Measurements from ENCODE around the gene CARD11. TPM values are rescaled to one million over a fixed set of nuclear protein-coding genes. Genes with fewer than 3 reads are reported as not detected.
A peak's percentile ranks its signal among the peaks of the same experiment; 100 is the strongest.

CARD11 gene
- polyA plus RNA-seq, 1 of the 3 experiments (the other 2 are of a cell fraction): not detected

DNA sequence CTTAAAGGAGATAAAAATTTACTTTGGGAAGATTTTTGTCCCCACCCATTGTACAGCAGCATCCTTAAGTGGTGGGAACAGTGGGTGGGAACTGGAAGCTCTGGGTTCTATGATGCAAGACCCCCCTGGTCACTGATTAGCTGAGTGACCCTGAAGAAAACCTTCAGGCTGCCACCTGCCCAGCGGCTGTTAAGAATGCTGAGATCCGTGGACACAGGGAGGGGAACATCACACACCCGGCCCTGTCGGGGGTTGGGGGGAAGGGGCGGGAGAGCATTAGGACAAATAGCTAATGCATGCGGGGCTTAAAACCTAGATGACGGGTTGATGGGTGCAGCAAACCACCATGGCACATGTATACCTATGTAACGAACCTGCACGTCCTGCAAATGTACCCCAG is 14.5 kb downstream of the CARD11 start (continued):
- TF ChIP-seq, protein P1, sequence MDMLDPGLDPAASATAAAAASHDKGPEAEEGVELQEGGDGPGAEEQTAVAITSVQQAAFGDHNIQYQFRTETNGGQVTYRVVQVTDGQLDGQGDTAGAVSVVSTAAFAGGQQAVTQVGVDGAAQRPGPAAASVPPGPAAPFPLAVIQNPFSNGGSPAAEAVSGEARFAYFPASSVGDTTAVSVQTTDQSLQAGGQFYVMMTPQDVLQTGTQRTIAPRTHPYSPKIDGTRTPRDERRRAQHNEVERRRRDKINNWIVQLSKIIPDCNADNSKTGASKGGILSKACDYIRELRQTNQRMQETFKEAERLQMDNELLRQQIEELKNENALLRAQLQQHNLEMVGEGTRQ (IDR thresholded peaks at IDR 0.05; ENCODE audit: borderline replicate concordance, low read depth, low read length): no peak
- TF ChIP-seq EZH2phosphoT487 (IDR thresholded peaks at IDR 0.05; ENCODE audit: borderline replicate concordance, low read depth) (no peak), FOXM1 (IDR thresholded peaks at IDR 0.05; ENCODE audit: low read depth) (no peak), SMC3 (IDR thresholded peaks at IDR 0.05; ENCODE audit: low read depth, low read length) (no peak), FOSL2 (IDR thresholded peaks at IDR 0.05; ENCODE audit: borderline replicate concordance, low read depth) (no peak), RXRA (IDR thresholded peaks at IDR 0.05; ENCODE audit: borderline replicate concordance, low read depth) (no peak), GATA2 (CRISPR knock-in tag; IDR thresholded peaks at IDR 0.05) (no peak), CHD2 (IDR thresholded peaks at IDR 0.05; ENCODE audit: low read length, partially characterized antibody) (no peak), JUND (IDR thresholded peaks at IDR 0.05) (no peak)

DNA sequence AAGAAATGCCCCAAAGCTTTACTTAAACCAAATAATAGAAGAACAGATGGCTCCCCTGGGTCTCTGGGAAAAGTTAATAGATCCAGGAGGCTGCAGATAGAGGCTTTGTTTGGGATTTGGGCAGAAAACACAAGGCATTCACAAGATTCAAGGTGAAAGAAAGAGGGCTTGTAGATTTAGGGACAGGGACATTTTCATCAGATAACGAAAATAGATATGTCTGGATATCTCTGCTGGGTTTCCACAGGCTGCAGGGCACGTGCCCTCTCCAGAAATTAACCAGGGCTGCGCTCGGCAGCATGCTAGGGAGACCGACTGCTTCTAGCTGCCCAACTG is 14.9 kb downstream of the CARD11 start:
- H3K4me3 ChIP-seq (ENCODE audit: low read depth in 2 of 2, low read length in 1 of 2): no peak overlapping the region
- TF ChIP-seq FOSL2 (IDR thresholded peaks at IDR 0.05; ENCODE audit: borderline replicate concordance, low read depth) (no peak), GATA2 (CRISPR knock-in tag; IDR thresholded peaks at IDR 0.05) (peak; percentile 78), FOXJ3 (CRISPR knock-in tag; IDR thresholded peaks at IDR 0.05) (no peak; the same call in 1 of the 2 replicates), YY1 (IDR thresholded peaks at IDR 0.05; ENCODE audit: low read depth) (no peak), RAD21 (IDR thresholded peaks at IDR 0.05; ENCODE audit: low read length) (peak; percentile 35), CHD2 (IDR thresholded peaks at IDR 0.05; ENCODE audit: low read length, partially characterized antibody) (peak; percentile 68), RCOR1 (IDR thresholded peaks at IDR 0.05; ENCODE audit: low read length) (peak; percentile 87; the same call in 1 of the 2 replicates), TCF12 (IDR thresholded peaks at IDR 0.05) (0 out of 2 replicates have a peak, but pooled peaks have one; percentile 5), ELF1 (IDR thresholded peaks at IDR 0.05) (no peak), FOXM1 (IDR thresholded peaks at IDR 0.05; ENCODE audit: low read depth) (no peak), MXI1 (IDR thresholded peaks at IDR 0.05; ENCODE audit: low read depth, low read length) (peak; percentile 80), EP300 (IDR thresholded peaks at IDR 0.05; ENCODE audit: borderline replicate concordance in 1 of 2, low read depth in 1 of 2, low read length in 1 of 2) (peak in 1 of 2 experiments; percentile 93; a peak in 2 of 4 replicates)
- TF ChIP-seq, protein P2, sequence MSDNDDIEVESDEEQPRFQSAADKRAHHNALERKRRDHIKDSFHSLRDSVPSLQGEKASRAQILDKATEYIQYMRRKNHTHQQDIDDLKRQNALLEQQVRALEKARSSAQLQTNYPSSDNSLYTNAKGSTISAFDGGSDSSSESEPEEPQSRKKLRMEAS (IDR thresholded peaks at IDR 0.05; ENCODE audit: low read depth): no peak
- TF ChIP-seq, protein P3, sequence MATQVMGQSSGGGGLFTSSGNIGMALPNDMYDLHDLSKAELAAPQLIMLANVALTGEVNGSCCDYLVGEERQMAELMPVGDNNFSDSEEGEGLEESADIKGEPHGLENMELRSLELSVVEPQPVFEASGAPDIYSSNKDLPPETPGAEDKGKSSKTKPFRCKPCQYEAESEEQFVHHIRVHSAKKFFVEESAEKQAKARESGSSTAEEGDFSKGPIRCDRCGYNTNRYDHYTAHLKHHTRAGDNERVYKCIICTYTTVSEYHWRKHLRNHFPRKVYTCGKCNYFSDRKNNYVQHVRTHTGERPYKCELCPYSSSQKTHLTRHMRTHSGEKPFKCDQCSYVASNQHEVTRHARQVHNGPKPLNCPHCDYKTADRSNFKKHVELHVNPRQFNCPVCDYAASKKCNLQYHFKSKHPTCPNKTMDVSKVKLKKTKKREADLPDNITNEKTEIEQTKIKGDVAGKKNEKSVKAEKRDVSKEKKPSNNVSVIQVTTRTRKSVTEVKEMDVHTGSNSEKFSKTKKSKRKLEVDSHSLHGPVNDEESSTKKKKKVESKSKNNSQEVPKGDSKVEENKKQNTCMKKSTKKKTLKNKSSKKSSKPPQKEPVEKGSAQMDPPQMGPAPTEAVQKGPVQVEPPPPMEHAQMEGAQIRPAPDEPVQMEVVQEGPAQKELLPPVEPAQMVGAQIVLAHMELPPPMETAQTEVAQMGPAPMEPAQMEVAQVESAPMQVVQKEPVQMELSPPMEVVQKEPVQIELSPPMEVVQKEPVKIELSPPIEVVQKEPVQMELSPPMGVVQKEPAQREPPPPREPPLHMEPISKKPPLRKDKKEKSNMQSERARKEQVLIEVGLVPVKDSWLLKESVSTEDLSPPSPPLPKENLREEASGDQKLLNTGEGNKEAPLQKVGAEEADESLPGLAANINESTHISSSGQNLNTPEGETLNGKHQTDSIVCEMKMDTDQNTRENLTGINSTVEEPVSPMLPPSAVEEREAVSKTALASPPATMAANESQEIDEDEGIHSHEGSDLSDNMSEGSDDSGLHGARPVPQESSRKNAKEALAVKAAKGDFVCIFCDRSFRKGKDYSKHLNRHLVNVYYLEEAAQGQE (IDR thresholded peaks at IDR 0.05; ENCODE audit: low read depth, low read length): no peak
- peaks cover 0 to 28% of the 10 kb centered on the region in 2 experiments; a peak in 2 of 4 replicates for H3K4me1 ChIP-seq (ENCODE audit: control insufficient read depth in 1 of 2, insufficient read depth in 2 of 2, low read depth in 1 of 2, low read length in 1 of 2)
- no peaks in the 10 kb centered on the region for H3K9me3 ChIP-seq
- no peaks in the 10 kb centered on the region for H3K9me2 ChIP-seq
- peak; percentile 79 for DNase-seq
- H3K36me3 ChIP-seq (replicated peaks in 1 of 2; ENCODE audit: control insufficient read depth in 1 of 2, insufficient read depth in 2 of 2, low read length in 1 of 2): no peaks in the 10 kb centered on the region
- H2AFZ ChIP-seq (ENCODE audit: low read depth): no peak overlapping the region
- ChIA-PET CTCF (interaction anchor here (0.8 to 2.8 kb wide), 15 partner anchors 12 to 273 kb away, joined by 3 to 11 read pairs (median 6); partner anchors contain the start of gene SDK1), POLR2A (interaction anchor here (0.6 to 3.2 kb wide), 12 partner anchors 25 to 492 kb away, joined by 3 to 63 read pairs (median 4); no protein-coding TSS in a partner anchor)
- H3K4me2 ChIP-seq: peak overlapping the region; percentile 34; the same call in 1 of the 2 replicates
- no peak overlapping the region for H3K9ac ChIP-seq
- no peaks in the 10 kb centered on the region for H3K27me3 ChIP-seq (ENCODE audit: insufficient read depth)
- H3K79me2 ChIP-seq (ENCODE audit: insufficient read depth): no peaks in the 10 kb centered on the region
- H4K20me1 ChIP-seq (ENCODE audit: insufficient read depth): no peaks in the 10 kb centered on the region
- peak overlapping the region in 1 of 2 experiments; percentile 99; a peak in 2 of 4 replicates for H3K27ac ChIP-seq (ENCODE audit: low read depth in 2 of 2, low read length in 1 of 2)
- no peaks in the 10 kb centered on the region for H3F3A ChIP-seq (replicated peaks; ENCODE audit: insufficient read depth)
- WGBS (ENCODE audit: low lambda C conversion rate): 30% methylated on average over 5 of the region's 5 CpGs

Data from SK-N-SH (cell line).